ENCODE results near the gene DDHD1.

DDHD1 gene

DNA sequence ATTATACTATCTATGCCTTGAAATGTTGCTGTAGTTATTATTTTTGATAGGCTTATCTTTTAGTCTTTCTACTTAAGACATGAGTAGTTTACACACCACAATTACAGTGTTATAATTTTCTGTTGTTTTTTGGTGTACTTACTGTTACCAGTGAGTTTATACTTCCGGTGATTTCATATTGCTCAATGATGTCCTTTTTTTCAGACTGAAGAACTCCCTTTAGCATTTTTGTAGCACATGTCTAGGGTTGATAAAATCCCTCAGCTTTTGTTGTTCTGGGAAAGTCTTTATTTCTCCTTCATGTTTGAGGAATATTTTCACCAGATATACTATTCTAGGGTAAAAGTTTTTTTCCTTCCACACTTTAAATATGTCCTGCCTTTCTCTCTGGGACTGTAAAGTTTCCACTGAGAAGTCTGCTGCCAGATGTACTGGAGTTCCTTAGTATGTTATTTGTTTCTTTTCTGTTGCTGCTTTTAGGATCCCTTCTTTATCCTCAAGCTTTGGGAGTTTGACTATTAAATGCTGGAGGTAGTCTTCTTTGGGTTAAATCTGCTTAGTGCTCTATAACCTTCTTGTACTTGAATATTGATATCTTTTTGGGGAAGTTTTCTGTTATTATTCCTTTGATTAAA is 160.8 kb downstream of the DDHD1 start:
- DNase-seq: no peak

- no peak for DNase-seq
These were observed 165.0 kb downstream of the DDHD1 start for GRCh38 chr14:52988139-52988538.

GRCh38 chr14:52987514-52987913 is 165.6 kb downstream of the DDHD1 start:
- DNase-seq: no peak

DNA sequence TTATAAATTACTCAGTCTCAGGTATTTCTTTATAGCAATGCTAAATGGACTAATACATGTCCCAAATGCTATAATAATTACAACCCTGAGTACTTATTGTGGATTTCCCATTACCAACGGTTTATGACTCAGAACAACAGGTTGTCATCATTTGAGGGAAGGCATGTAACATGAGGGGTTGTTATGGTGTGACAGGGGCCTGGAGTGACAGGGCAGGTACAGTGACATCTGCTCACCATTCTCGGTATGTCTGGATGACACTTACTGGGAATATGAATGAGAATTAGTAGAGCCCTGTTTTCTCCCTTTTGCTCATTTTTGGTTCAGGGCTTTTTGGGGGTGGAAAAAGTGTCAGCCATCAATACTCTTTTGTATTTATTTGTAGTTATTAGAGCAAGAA is 166.1 kb downstream of the DDHD1 start:
- DNase-seq: no peak

Measured in inflammatory macrophage (primary cell).